ENCODE results near the gene CDC42SE2. TPM values are rescaled to one million over a fixed set of nuclear protein-coding genes. Genes with fewer than 3 reads are reported as not detected.

The CDC42SE2 gene
- total RNA-seq, 1 donor from 2014 or later = 12.8 TPM

DNA sequence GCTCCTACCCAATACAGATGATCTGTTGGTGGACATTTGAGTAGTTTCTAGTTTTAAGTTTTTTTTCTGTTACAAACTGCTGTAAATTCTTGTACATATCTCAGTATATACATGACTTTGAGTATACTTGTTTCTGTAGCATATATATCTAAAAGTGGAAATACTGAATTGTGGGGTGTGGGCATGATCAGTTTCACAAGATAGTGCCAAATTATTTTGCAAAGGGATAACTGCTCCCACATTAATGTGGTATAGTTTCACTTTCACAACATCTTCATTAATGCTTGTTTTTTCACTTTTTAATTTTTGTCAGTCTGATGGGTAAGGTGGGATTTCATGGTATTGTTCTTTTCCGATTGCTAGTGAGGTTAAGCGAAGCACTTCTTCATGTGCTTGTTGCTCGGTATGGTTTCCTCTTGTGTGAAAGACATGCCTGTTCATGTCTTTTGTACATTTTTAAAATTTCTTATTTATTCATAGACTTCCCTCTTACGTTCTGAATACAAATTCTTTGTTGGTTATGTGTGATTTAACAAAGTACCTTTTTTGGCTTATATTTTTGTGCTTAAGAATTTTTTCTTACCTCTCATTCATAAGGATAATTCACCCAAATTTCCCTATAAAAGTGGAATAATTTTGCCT, 103.5 kb downstream of the CDC42SE2 start:
- H3K36me3 ChIP-seq = no peaks in the 10 kb centered on the region
- H3K27ac ChIP-seq = no peak overlapping the region
- DNase-seq (ENCODE audit: low spot score in 2 of 2) = no peak
- intact Hi-C loops (cut with DNase I) = no loop called here
- no peaks in the 10 kb centered on the region for H3K27me3 ChIP-seq
- H3K4me3 ChIP-seq = no peak overlapping the region
- no peaks in the 10 kb centered on the region for H3K4me1 ChIP-seq
- H3K9me3 ChIP-seq = no peaks in the 10 kb centered on the region
- TF ChIP-seq, protein P1, sequence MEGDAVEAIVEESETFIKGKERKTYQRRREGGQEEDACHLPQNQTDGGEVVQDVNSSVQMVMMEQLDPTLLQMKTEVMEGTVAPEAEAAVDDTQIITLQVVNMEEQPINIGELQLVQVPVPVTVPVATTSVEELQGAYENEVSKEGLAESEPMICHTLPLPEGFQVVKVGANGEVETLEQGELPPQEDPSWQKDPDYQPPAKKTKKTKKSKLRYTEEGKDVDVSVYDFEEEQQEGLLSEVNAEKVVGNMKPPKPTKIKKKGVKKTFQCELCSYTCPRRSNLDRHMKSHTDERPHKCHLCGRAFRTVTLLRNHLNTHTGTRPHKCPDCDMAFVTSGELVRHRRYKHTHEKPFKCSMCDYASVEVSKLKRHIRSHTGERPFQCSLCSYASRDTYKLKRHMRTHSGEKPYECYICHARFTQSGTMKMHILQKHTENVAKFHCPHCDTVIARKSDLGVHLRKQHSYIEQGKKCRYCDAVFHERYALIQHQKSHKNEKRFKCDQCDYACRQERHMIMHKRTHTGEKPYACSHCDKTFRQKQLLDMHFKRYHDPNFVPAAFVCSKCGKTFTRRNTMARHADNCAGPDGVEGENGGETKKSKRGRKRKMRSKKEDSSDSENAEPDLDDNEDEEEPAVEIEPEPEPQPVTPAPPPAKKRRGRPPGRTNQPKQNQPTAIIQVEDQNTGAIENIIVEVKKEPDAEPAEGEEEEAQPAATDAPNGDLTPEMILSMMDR (IDR thresholded peaks at IDR 0.05) = no peak

DNA sequence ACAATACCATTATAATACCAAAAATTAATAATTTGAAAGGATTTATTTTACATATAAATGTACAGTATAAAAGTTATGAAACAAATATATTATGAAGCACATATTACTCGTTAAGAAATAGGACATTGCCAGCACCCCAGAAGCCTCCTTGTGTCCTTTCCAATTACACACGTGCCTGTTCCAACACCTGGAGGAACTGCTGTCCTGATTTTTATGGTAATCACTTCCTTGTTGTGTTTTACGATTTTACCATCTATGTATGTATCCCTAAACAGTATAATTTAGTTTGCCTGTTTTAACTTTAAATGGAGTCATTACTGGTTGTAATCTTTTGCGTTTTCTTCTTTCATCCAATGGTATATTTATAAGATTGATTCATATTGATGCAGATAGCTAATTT, 105.0 kb downstream of the CDC42SE2 start:
- intact Hi-C loops (cut with DNase I) = no loop called here
- no peaks in the 10 kb centered on the region for H3K9me3 ChIP-seq
- H3K36me3 ChIP-seq = no peaks in the 10 kb centered on the region
- TF ChIP-seq, protein P1 (IDR thresholded peaks at IDR 0.05) = no peak
- H3K27ac ChIP-seq = no peak overlapping the region
- no peaks in the 10 kb centered on the region for H3K4me1 ChIP-seq
- DNase-seq (ENCODE audit: low spot score in 2 of 2) = no peak
- no peaks in the 10 kb centered on the region for H3K27me3 ChIP-seq
- H3K4me3 ChIP-seq = no peak overlapping the region

DNA sequence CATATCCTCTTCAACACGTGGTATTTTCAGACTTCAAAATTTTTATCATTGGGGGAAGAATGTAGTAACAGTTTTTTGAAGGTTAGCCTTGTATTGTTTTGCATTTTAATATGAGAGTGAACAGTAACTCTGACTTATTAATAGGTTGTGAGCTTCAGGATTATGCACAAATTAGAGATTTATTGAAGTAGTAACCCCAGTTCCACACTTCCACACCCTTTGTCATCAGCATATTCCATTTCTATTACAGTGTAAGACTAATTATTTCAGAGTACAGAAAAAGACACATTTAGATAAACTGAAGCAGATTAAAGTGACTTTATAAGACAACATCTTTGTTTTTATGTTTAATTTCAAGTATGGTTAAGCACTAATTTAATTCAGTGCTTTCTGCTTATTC, 105.7 kb downstream of the CDC42SE2 start:
- Histone ChIP-seq H3K27ac (no peak overlapping the region), H3K4me1 (no peaks in the 10 kb centered on the region), H3K4me3 (no peak overlapping the region), H3K9me3 (no peaks in the 10 kb centered on the region), H3K27me3 (no peaks in the 10 kb centered on the region), H3K36me3 (no peaks in the 10 kb centered on the region)
- no peak for DNase-seq (ENCODE audit: low spot score in 2 of 2)
- intact Hi-C loops (cut with DNase I) = no loop called here
- TF ChIP-seq, protein P1 (IDR thresholded peaks at IDR 0.05) = no peak

DNA sequence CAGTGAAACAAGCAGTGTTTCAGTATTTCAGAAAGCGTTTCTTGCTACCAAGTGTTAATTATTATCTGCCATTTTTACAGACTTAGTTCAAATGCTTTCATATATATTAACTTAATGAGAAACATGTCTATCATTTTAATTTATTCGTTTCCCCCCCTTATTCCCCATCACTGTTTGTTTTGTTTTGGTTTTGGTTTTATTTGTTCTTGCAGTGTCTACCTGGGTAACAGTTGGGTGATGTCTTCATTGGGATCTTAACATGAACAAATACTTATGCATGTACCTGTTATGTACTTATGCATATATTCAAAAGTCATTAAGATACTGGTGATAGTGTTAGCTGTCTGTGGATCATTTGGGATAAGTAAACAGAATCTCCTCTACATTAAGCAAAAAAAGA, 108.0 kb downstream of the CDC42SE2 start:
- Histone ChIP-seq H3K27ac (no peak overlapping the region), H3K4me1 (peaks cover 0 to 3% of the 10 kb centered on the region in 2 donors), H3K9me3 (no peaks in the 10 kb centered on the region), H3K36me3 (no peaks in the 10 kb centered on the region), H3K4me3 (no peak overlapping the region), H3K27me3 (no peaks in the 10 kb centered on the region)
- intact Hi-C loops (cut with DNase I) = no loop called here
- no peak for DNase-seq (ENCODE audit: low spot score in 2 of 2)
- TF ChIP-seq, protein P1 (IDR thresholded peaks at IDR 0.05) = no peak

DNA sequence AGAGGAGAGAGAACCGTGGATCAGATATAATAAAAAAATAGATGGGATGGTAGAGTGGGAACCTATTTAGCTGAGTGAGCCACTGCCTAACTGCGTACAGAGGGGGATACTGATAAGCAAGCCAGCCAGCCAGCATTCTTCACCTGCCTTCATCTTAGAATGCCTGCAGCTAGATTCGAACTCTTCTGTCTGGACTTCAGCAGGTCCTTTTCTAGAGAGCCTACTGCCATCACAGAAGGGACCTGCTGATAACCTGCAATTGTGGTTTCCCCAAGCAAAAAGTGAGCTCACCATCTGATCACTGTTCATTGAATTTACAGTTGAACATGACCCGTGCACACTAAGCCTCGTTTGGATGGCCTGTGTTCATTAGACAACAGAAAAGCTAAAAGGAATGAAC, 109.4 kb downstream of the CDC42SE2 start:
- Histone ChIP-seq H3K4me3 (no peak overlapping the region), H3K36me3 (no peaks in the 10 kb centered on the region), H3K27me3 (no peaks in the 10 kb centered on the region), H3K9me3 (no peaks in the 10 kb centered on the region), H3K27ac (no peak overlapping the region), H3K4me1 (peaks cover 0 to 7% of the 10 kb centered on the region in 2 donors)
- TF ChIP-seq, protein P1 (IDR thresholded peaks at IDR 0.05) = no peak
- DNase-seq (ENCODE audit: low spot score in 2 of 2) = no peak
- intact Hi-C loops (cut with DNase I) = no loop called here

DNA sequence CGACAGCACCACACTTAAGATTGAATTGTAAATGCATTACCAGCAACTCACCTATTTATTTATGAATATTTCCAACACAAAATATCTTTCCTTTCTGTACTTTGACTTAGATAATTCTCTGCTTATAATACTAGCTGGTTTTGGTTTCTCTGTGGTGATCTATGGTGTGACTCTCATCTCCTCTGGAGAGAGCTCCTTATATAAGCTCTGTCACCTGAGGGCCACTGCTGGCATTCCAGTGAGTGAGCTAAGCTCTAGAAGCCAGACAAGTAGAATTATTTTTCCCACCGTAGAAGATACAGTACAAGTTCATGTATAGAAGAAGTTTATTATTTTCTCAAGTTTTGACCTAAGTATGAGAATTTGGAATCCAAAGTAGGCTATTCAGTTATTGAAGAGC, 111.5 kb downstream of the CDC42SE2 start:
- peaks cover 0 to 15% of the 10 kb centered on the region in 2 donors for H3K4me1 ChIP-seq
- TF ChIP-seq, protein P1 (IDR thresholded peaks at IDR 0.05) = no peak
- no peak overlapping the region for H3K4me3 ChIP-seq
- no peaks in the 10 kb centered on the region for H3K36me3 ChIP-seq
- no peaks in the 10 kb centered on the region for H3K9me3 ChIP-seq
- H3K27me3 ChIP-seq = no peaks in the 10 kb centered on the region
- DNase-seq (ENCODE audit: low spot score in 2 of 2) = no peak
- intact Hi-C loops (cut with DNase I) = no loop called here
- no peak overlapping the region for H3K27ac ChIP-seq
